Keratinocyte (primary cell): ENCODE data around the gene DNAJB13. TPM values are rescaled to one million over a fixed set of nuclear protein-coding genes. Genes with fewer than 3 reads are reported as not detected.

Source experiments
- DNase-seq: peaks from one replicate; pipeline ENCODE4 v3.0.0-alpha.2; 2011; ENCODE audit warnings: low read depth, missing footprints, low spot score
- FAIRE-seq: peaks from 2 replicates; lab custom pipeline; 2011; peaks lifted over from hg19 to GRCh38; lab: Jason Lieb, UNC
- H2AFZ ChIP-seq: 2 replicates; pipeline ENCODE4 v1.6.0; 2012; ENCODE audit warnings: low read length, control low read depth, inconsistent platforms; ENCODE audit not compliant: control insufficient read depth
- H3K27ac ChIP-seq: 2 replicates; pipeline ENCODE4 v1.5.1; 2011; ENCODE audit warnings: low read length; ENCODE audit not compliant: control insufficient read depth, insufficient read depth
- H3K27me3 ChIP-seq: 3 replicates; pipeline ENCODE4 v1.6.0; 2011; ENCODE audit warnings: low read length; ENCODE audit not compliant: control insufficient read depth, insufficient read depth; ENCODE audit errors: extremely low read depth
- H3K36me3 ChIP-seq, 2 experiments: 2 replicates in 1 of 2; 3 replicates in 1 of 2; pipeline ENCODE4 v1.5.1; 2011; ENCODE audit warnings: low read length in 2 of 2, mild to moderate bottlenecking in 1 of 2; ENCODE audit not compliant: control insufficient read depth in 2 of 2, insufficient read depth in 2 of 2; ENCODE audit errors: extremely low read depth in 1 of 2
- H3K4me1 ChIP-seq: 3 replicates; pipeline ENCODE4 v1.5.1; 2011; ENCODE audit warnings: low read length; ENCODE audit not compliant: control insufficient read depth, insufficient read depth; ENCODE audit errors: extremely low read depth
- H3K4me2 ChIP-seq: 3 replicates; pipeline ENCODE4 v1.6.0; 2011; ENCODE audit warnings: low read depth, low read length; ENCODE audit not compliant: control insufficient read depth, insufficient read depth; ENCODE audit errors: extremely low read depth
- H3K4me3 ChIP-seq, 3 experiments: fragments of 200-600 bp in 1 of 3; sonication (generic) in 1 of 3; 2 replicates in 2 of 3; 3 replicates in 1 of 3; pipeline ENCODE4 v1.5.1; 2011 to 2016; ENCODE audit warnings: low read length in 3 of 3, mild to moderate bottlenecking in 3 of 3, control low read depth in 2 of 3, inconsistent platforms in 1 of 3, low read depth in 1 of 3, mixed read lengths in 1 of 3, mixed run types in 1 of 3, moderate library complexity in 1 of 3; ENCODE audit not compliant: control insufficient read depth in 2 of 3, insufficient read depth in 2 of 3; ENCODE audit errors: extremely low read depth in 1 of 3
- H3K79me2 ChIP-seq: 2 replicates; pipeline ENCODE4 v1.6.0; 2012; ENCODE audit warnings: low read length; ENCODE audit not compliant: control insufficient read depth, insufficient read depth
- H3K9ac ChIP-seq: 3 replicates; pipeline ENCODE4 v1.6.0; 2011; ENCODE audit warnings: low read length; ENCODE audit not compliant: control insufficient read depth, insufficient read depth; ENCODE audit errors: extremely low read depth
- H3K9me1 ChIP-seq: 3 replicates; pipeline ENCODE4 v1.6.0; 2011; ENCODE audit warnings: low read length; ENCODE audit not compliant: control insufficient read depth, insufficient read depth; ENCODE audit errors: extremely low read depth
- H3K9me3 ChIP-seq: 2 replicates; pipeline ENCODE4 v1.5.1; 2012; ENCODE audit warnings: low read depth, low read length; ENCODE audit not compliant: control insufficient read depth
- H4K20me1 ChIP-seq: 3 replicates; pipeline ENCODE4 v1.6.0; 2011; ENCODE audit warnings: low read length; ENCODE audit not compliant: control insufficient read depth, insufficient read depth; ENCODE audit errors: extremely low read depth
- CTCF ChIP-seq, 3 experiments: IDR thresholded peaks in 1 of 3; conservative IDR thresholded peaks in 1 of 3; optimal IDR thresholded peaks in 1 of 3; 2 replicates in 2 of 3; 3 replicates in 1 of 3; pipeline versions ENCODE3 to v1.5.1; 2011; ENCODE audit warnings: low read length in 3 of 3, mild to moderate bottlenecking in 3 of 3, moderate library complexity in 2 of 3, control low read depth in 1 of 3, inconsistent platforms in 1 of 3; ENCODE audit not compliant: insufficient read depth in 2 of 3; ENCODE audit errors: extremely low read depth in 1 of 3
- EZH2 ChIP-seq: IDR thresholded peaks from one replicate; pipeline ENCODE4 v1.6.1; 2012; ENCODE audit warnings: inconsistent platforms, mild to moderate bottlenecking, low read length, moderate library complexity
- dilution Hi-C: fragments of 300-500 bp; cut with MboI; formaldehyde crosslinking; loops from one replicate; pipeline ENCODE4 v1.7.0; 2020; ENCODE audit warnings: low sequenced_read_pairs; ENCODE audit not compliant: extremely low pct_ligation_motif_present
- polyA plus RNA-seq, 5 experiments: library from polyadenylated mRNA; depleted of rRNA in 3 of 5; stranded (reverse) in 3 of 5; stranded (forward) in 1 of 5; unstranded in 1 of 5; fragments of >200 nt; gene quantifications; 1 replicate in 1 of 5; 2 replicates in 3 of 5; 3 replicates in 1 of 5; pipeline versions ENCODE4 v1.2.1 to v1.2.3, GENCODE V29; 2011 to 2012; ENCODE audit warnings: missing spikeins in 2 of 5, low read depth in 1 of 5, low replicate concordance in 1 of 5

The DNAJB13 gene
- polyA plus RNA-seq, 1 donor (not counting 4 experiments of a cell fraction or from before 2014, with no cell fraction given) = 0.09 TPM

GRCh38 chr11:73956876-73957653 is 6.2 kb downstream of the DNAJB13 start:
- H3K9me1 ChIP-seq = no peaks in the 10 kb centered on the region
- no peak for FAIRE-seq
- no peaks in the 10 kb centered on the region for H3K9me3 ChIP-seq
- no peaks in the 10 kb centered on the region for H3K36me3 ChIP-seq
- H3K9ac ChIP-seq = no peak overlapping the region
- dilution Hi-C loops = no loop called here
- H3K4me3 ChIP-seq = no peak overlapping the region
- H3K4me2 ChIP-seq = no peak overlapping the region
- peaks cover 9% of the 10 kb centered on the region for H3K27me3 ChIP-seq
- H3K79me2 ChIP-seq = no peaks in the 10 kb centered on the region
- no peak for TF ChIP-seq EZH2
- TF ChIP-seq CTCF (optimal IDR thresholded peaks at IDR 0.05 in 1 of 3, IDR thresholded peaks at IDR 0.05 in 1 of 3, conservative IDR thresholded peaks at IDR 0.05 in 1 of 3; ENCODE audit: extremely low read depth in 1 of 3, insufficient read depth in 2 of 3, low read length in 3 of 3) = no peak
- no peak overlapping the region for H3K27ac ChIP-seq
- no peak for DNase-seq
- no peaks in the 10 kb centered on the region for H4K20me1 ChIP-seq
- peaks cover 4% of the 10 kb centered on the region for H3K4me1 ChIP-seq
- H2AFZ ChIP-seq = no peak overlapping the region

GRCh38 chr11:73957654-73958361 is 7.0 kb downstream of the DNAJB13 start:
- FAIRE-seq = no peak
- H3K27ac ChIP-seq = no peak overlapping the region
- H3K9me3 ChIP-seq = no peaks in the 10 kb centered on the region
- no peak overlapping the region for H3K4me2 ChIP-seq
- no peak overlapping the region for H3K4me3 ChIP-seq
- TF ChIP-seq EZH2 (no peak), CTCF (optimal IDR thresholded peaks at IDR 0.05 in 1 of 3, IDR thresholded peaks at IDR 0.05 in 1 of 3, conservative IDR thresholded peaks at IDR 0.05 in 1 of 3; ENCODE audit: extremely low read depth in 1 of 3, insufficient read depth in 2 of 3, low read length in 3 of 3) (no peak)
- dilution Hi-C loops = no loop called here
- DNase-seq = no peak
- H3K9ac ChIP-seq = no peak overlapping the region
- peaks cover 9% of the 10 kb centered on the region for H3K27me3 ChIP-seq
- no peak overlapping the region for H2AFZ ChIP-seq
- no peaks in the 10 kb centered on the region for H3K79me2 ChIP-seq
- no peaks in the 10 kb centered on the region for H4K20me1 ChIP-seq
- no peaks in the 10 kb centered on the region for H3K9me1 ChIP-seq
- no peaks in the 10 kb centered on the region for H3K36me3 ChIP-seq
- peaks cover 4% of the 10 kb centered on the region for H3K4me1 ChIP-seq
